GM19043 (cell line): ENCODE data around the gene REG3A.

Experiments used
- ATAC-seq: cut with Tn5 transposase; IDR thresholded peaks from one replicate; pipeline ENCODE4 v1.9.1; 2021; ENCODE audit warnings: low read depth; ENCODE audit not compliant: unreplicated experiment

Gene REG3A

GRCh38 chr2:79159653-79160052 is at the start of gene REG3A:
Gene REG3A (minus strand): TSS chr2:79159753. CDS start chr2:79159405, 348 bp downstream.
- no peak for ATAC-seq

GRCh38 chr2:79200762-79201161 is 41.2 kb upstream of the REG3A start:
- ATAC-seq, result no peak

GRCh38 chr2:79191816-79192215 is 32.3 kb upstream of the REG3A start:
- no peak for ATAC-seq

- ATAC-seq, result no peak
Measured at GRCh38 chr2:79191081-79191480, 31.5 kb upstream of the REG3A start.

- no peak for ATAC-seq
Measured at GRCh38 chr2:79189465-79189864, 29.9 kb upstream of the REG3A start.

- no peak for ATAC-seq
Measured at GRCh38 chr2:79181617-79182016, 22.1 kb upstream of the REG3A start.

- ATAC-seq, result no peak
Measured at GRCh38 chr2:79180092-79180491, 20.5 kb upstream of the REG3A start.

GRCh38 chr2:79179036-79179435 is 19.5 kb upstream of the REG3A start:
- no peak for ATAC-seq

GRCh38 chr2:79178076-79178674 is 18.6 kb upstream of the REG3A start:
- ATAC-seq, result no peak

- no peak for ATAC-seq
Measured at GRCh38 chr2:79171348-79171958, 11.9 kb upstream of the REG3A start.

GRCh38 chr2:79162801-79163200 is 3.2 kb upstream of the REG3A start:
- no peak for ATAC-seq

- no peak for ATAC-seq
Measured at GRCh38 chr2:79162132-79162531, 2.6 kb upstream of the REG3A start.

GRCh38 chr2:79159030-79159429 is 523 bp downstream of the REG3A start:
- ATAC-seq, result no peak

- ATAC-seq, result no peak
Measured at GRCh38 chr2:79155826-79156476, 3.6 kb downstream of the REG3A start.

- ATAC-seq, result no peak
Measured at GRCh38 chr2:79139423-79139822, 20.1 kb downstream of the REG3A start.

- ATAC-seq, result no peak
Measured at GRCh38 chr2:79138385-79138784, 21.2 kb downstream of the REG3A start.

- ATAC-seq, result no peak
Measured at GRCh38 chr2:79131687-79132086, 27.9 kb downstream of the REG3A start.

- no peak for ATAC-seq
Measured at GRCh38 chr2:79129804-79130203, 29.7 kb downstream of the REG3A start.

GRCh38 chr2:79129260-79129659 is 30.3 kb downstream of the REG3A start:
- no peak for ATAC-seq

GRCh38 chr2:79128406-79128805 is 31.1 kb downstream of the REG3A start:
- no peak for ATAC-seq

- no peak for ATAC-seq
Measured at GRCh38 chr2:79125721-79125985, 33.9 kb downstream of the REG3A start.
